Hepatocyte (in vitro differentiated cells): ENCODE data around the gene PSME4. TPM values are rescaled to one million over a fixed set of nuclear protein-coding genes. Genes with fewer than 3 reads are reported as not detected.
A peak's percentile ranks its signal among the peaks of the same experiment; 100 is the strongest.
"Not testable (repeated sequence)": the region's sequence is repeated elsewhere in the genome, so short reads cannot be mapped to it uniquely, and the experiment has no call there.

Source experiments
- DNase-seq: peaks from one replicate; pipeline ENCODE4 v3.0.0-alpha.2; 2016; ENCODE audit warnings: low spot score
- H2AFZ ChIP-seq: fragments of 200-600 bp; sonication (generic); 2 replicates; pipeline ENCODE4 v1.6.0; 2016; ENCODE audit warnings: antibody characterized with exemption, mild to moderate bottlenecking
- H3K27ac ChIP-seq: fragments of 200-600 bp; sonication (generic); 2 replicates; pipeline ENCODE4 v1.5.1; 2016; ENCODE audit warnings: mild to moderate bottlenecking
- H3K27me3 ChIP-seq: fragments of 200-600 bp; sonication (generic); 2 replicates; pipeline ENCODE4 v1.6.1; 2016
- H3K36me3 ChIP-seq: fragments of 200-600 bp; sonication (generic); replicated peaks from 2 replicates; pipeline ENCODE4 v1.5.1; 2016; ENCODE audit warnings: low read depth; ENCODE audit not compliant: insufficient read depth
- H3K4me1 ChIP-seq: fragments of 200-600 bp; sonication (generic); 2 replicates; pipeline ENCODE4 v1.5.1; 2016; ENCODE audit warnings: mild to moderate bottlenecking, moderate library complexity; ENCODE audit not compliant: insufficient read depth
- H3K4me2 ChIP-seq: fragments of 200-600 bp; sonication (generic); 2 replicates; pipeline ENCODE4 v1.6.0; 2016
- H3K4me3 ChIP-seq: fragments of 200-600 bp; sonication (generic); 2 replicates; pipeline ENCODE4 v1.5.1; 2016; ENCODE audit warnings: mild to moderate bottlenecking
- H3K79me2 ChIP-seq: fragments of 200-600 bp; sonication (generic); 2 replicates; pipeline ENCODE4 v1.6.0; 2017; ENCODE audit warnings: mild to moderate bottlenecking
- H3K9me2 ChIP-seq: fragments of 200-600 bp; sonication (generic); replicated peaks from 2 replicates; pipeline ENCODE4 v1.6.0; 2017; ENCODE audit warnings: mild to moderate bottlenecking; ENCODE audit not compliant: insufficient read depth
- H3K9me3 ChIP-seq: fragments of 200-600 bp; sonication (generic); 2 replicates; pipeline ENCODE4 v1.5.1; 2016; ENCODE audit warnings: low read depth, mild to moderate bottlenecking
- H4K20me1 ChIP-seq: fragments of 200-600 bp; sonication (generic); 2 replicates; pipeline ENCODE4 v1.6.0; 2016; ENCODE audit warnings: mild to moderate bottlenecking; ENCODE audit not compliant: insufficient read depth, poor library complexity, severe bottlenecking
- EZH2 ChIP-seq: fragments of 200-600 bp; sonication (generic); IDR thresholded peaks from 2 replicates; pipeline ENCODE4 v1.6.1; 2016; ENCODE audit warnings: antibody characterized with exemption, mild to moderate bottlenecking, borderline replicate concordance
- EZH2phosphoT487 ChIP-seq: fragments of 200-600 bp; sonication (generic); IDR thresholded peaks from one replicate; pipeline ENCODE4 v1.6.1; 2018; ENCODE audit warnings: antibody characterized with exemption, mild to moderate bottlenecking, low read depth, moderate library complexity; ENCODE audit not compliant: unreplicated experiment, severe bottlenecking
- WGBS: methylation state at CpG from one replicate; pipeline ENCODE4 v1.1.6; 2016; ENCODE audit warnings: low lambda C conversion rate; ENCODE audit errors: missing lambda C conversion rate; 5-methylcytosine and 5-hydroxymethylcytosine counted together
- polyA plus RNA-seq: library from polyadenylated mRNA; unstranded; fragments of >200 nt; fragmentation: Nextera tagmentation; extraction: Ambion mirVana; gene quantifications from 2 replicates; pipeline ENCODE4 v1.2.1, GENCODE V29; 2016
- total RNA-seq: library from RNA; depleted of rRNA; stranded (reverse); fragments of >200 nt; gene quantifications from 2 replicates; pipeline ENCODE4 v1.2.3, GENCODE V29; 2014
- TF ChIP-seq, protein P1 (sequence below): fragments of 200-600 bp; sonication (generic); IDR thresholded peaks from 2 replicates; pipeline ENCODE4 v1.5.1; 2016; ENCODE audit warnings: antibody characterized with exemption, mild to moderate bottlenecking; ENCODE audit not compliant: poor library complexity

PSME4 gene
- total and polyA plus RNA-seq, 2 experiments from 2014 or later = 12.7 to 53.1 TPM

DNA sequence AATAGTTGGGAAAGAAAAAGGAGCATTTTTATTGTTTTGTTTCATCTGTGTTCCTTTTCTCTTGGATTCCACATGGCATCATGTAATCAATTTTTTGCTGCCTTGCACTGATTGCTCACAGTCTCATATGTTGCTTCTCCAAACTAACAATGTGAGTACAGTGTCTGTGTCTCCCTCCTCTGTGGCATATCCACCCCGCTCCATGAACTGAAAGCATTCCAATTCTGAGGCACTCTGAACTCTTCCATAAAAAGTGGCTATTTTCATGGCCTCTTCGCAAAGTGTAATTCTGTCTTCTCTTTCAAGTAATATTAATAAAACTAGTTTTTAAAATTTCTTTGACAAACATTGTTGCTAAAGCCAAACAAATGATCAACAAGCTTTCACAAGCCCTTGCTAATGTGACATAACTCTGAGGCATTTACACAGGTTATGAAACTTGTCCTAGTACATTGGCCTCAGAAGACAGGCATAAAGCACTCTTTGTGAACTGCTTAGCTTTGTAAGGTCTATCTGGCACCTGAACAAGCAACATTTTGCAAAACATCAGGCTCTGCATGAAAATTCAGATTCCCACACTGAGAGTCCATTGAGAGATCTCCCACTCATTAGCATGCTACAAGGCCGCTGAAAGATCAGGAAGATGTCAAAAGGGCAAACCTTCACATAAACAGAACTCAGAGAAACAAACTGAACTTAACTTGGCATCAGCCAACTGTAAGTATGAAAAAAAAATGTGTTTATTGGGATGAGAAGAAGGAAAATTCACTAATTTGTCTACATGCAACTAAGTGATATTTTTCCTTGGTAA is 144.0 kb downstream of the PSME4 start:
- Histone ChIP-seq H3K36me3 (no peaks in the 10 kb centered on the region), H3K27me3 (no peaks in the 10 kb centered on the region), H2AFZ (no peak overlapping the region), H3K9me3 (no peaks in the 10 kb centered on the region), H3K4me3 (no peak overlapping the region), H4K20me1 (no peaks in the 10 kb centered on the region), H3K4me2 (no peak overlapping the region), H3K27ac (no peak overlapping the region), H3K4me1 (no peaks in the 10 kb centered on the region), H3K79me2 (no peaks in the 10 kb centered on the region), H3K9me2 (no peaks in the 10 kb centered on the region)
- peak; percentile 17 for DNase-seq
- TF ChIP-seq EZH2 (no peak), EZH2phosphoT487 (no peak)
- TF ChIP-seq, protein P1, sequence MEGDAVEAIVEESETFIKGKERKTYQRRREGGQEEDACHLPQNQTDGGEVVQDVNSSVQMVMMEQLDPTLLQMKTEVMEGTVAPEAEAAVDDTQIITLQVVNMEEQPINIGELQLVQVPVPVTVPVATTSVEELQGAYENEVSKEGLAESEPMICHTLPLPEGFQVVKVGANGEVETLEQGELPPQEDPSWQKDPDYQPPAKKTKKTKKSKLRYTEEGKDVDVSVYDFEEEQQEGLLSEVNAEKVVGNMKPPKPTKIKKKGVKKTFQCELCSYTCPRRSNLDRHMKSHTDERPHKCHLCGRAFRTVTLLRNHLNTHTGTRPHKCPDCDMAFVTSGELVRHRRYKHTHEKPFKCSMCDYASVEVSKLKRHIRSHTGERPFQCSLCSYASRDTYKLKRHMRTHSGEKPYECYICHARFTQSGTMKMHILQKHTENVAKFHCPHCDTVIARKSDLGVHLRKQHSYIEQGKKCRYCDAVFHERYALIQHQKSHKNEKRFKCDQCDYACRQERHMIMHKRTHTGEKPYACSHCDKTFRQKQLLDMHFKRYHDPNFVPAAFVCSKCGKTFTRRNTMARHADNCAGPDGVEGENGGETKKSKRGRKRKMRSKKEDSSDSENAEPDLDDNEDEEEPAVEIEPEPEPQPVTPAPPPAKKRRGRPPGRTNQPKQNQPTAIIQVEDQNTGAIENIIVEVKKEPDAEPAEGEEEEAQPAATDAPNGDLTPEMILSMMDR = no peak
- 68% methylated on average over 3 of the region's 3 CpGs for WGBS

DNA sequence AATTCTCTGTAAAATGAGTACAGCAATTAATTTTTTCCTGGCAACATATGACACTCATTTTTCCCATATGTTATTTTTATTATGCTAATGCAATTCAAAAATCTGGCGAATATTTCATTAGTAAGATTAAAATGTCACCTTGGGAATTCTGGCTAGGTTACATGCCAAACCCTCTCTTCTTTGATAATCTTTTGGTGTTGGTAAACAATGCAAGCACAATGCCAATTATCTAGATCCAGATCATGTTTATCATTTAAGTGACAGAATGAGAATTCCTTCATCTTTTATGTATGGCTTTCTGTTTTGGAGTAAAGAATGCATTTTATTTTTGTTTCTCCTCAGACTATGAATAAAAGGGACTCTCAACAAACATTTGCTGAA is 144.8 kb downstream of the PSME4 start:
- Histone ChIP-seq H3K27me3 (no peaks in the 10 kb centered on the region), H3K4me3 (no peak overlapping the region), H3K27ac (no peak overlapping the region), H3K9me2 (no peaks in the 10 kb centered on the region), H3K4me2 (no peak overlapping the region), H3K4me1 (no peaks in the 10 kb centered on the region), H3K36me3 (no peaks in the 10 kb centered on the region), H3K79me2 (no peaks in the 10 kb centered on the region), H2AFZ (no peak overlapping the region), H4K20me1 (no peaks in the 10 kb centered on the region), H3K9me3 (no peaks in the 10 kb centered on the region)
- WGBS = 76% methylated on average over 1 of the region's 1 CpG
- TF ChIP-seq EZH2phosphoT487 = no peak
- TF ChIP-seq, protein P1 = no peak
- no peak for TF ChIP-seq EZH2
- DNase-seq = no peak

DNA sequence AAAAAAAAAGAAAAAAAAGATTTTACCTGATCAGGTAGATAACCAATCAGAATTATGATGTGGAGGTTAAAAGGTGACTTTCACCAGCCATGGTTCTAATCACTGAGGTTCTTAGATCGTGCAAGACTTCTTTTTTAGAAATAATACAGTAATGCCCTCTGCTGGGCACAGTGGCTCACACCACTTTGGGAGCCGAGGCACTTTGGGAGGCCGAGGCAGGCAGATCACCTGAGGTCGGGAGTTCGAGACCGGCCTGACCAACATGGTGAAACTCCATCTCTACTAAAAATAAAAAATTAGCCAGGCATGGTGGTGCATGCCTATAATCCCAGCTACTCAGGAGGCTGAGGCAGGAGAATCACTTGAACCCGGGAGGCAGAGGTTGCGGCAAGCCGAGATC is 147.2 kb downstream of the PSME4 start:
- not testable (repeated sequence) for H3K79me2 ChIP-seq, H2AFZ ChIP-seq, H3K9me2 ChIP-seq, H3K9me3 ChIP-seq, H3K27ac ChIP-seq, DNase-seq, H3K4me1 ChIP-seq, H3K27me3 ChIP-seq, H3K4me2 ChIP-seq, H3K4me3 ChIP-seq, H4K20me1 ChIP-seq, H3K36me3 ChIP-seq
- 96% methylated on average over 9 of the region's 9 CpGs for WGBS

DNA sequence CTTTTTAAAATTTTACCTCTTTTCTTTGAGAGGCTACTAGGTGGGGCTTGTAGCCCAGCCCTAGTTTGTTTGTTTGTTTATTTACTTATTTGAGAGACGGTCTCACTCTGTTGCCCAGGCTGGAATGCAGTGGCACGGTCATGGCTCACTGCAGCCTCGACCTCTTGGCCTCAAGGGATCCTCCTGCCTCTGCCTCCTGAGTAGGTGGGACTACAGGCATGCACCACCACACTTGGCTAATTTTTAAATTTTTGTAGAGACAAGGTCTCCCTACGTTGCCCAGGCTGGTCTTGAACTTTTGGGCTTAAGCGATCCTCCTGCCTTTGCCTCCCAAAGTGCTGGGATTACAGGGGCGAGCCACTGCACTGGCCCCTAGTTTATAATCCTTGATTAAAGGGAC is 149.0 kb downstream of the PSME4 start:
- H3K27ac ChIP-seq = no peak overlapping the region
- no peaks in the 10 kb centered on the region for H3K79me2 ChIP-seq
- H3K4me1 ChIP-seq = no peaks in the 10 kb centered on the region
- H4K20me1 ChIP-seq = no peaks in the 10 kb centered on the region
- no peaks in the 10 kb centered on the region for H3K9me2 ChIP-seq
- DNase-seq = no peak
- no peak overlapping the region for H3K4me2 ChIP-seq
- TF ChIP-seq, protein P1 = no peak
- TF ChIP-seq EZH2 = no peak
- TF ChIP-seq EZH2phosphoT487 = no peak
- no peak overlapping the region for H2AFZ ChIP-seq
- H3K4me3 ChIP-seq = no peak overlapping the region
- H3K36me3 ChIP-seq = no peaks in the 10 kb centered on the region
- H3K27me3 ChIP-seq = no peaks in the 10 kb centered on the region
- H3K9me3 ChIP-seq = no peaks in the 10 kb centered on the region
- 96% methylated on average over 6 of the region's 6 CpGs for WGBS
